Activated T-cell treated with anti-CD3 and anti-CD28 coated beads, Interleukin-2, amount 50 U/mL, for 24 hours (primary cell): ENCODE measurements around the gene GNB2.
A peak's percentile ranks its signal among the peaks of the same experiment; 100 is the strongest.

ENCODE experiments used
- DNase-seq: peaks from one replicate; pipeline ENCODE4 v3.0.0-alpha.2; 2020
- H3K27ac Mint-ChIP-seq: 2 replicates; pipeline ENCODE4 v1.8.0; 2020; ENCODE audit warnings: mild to moderate bottlenecking, mixed read lengths
- H3K27me3 Mint-ChIP-seq: 2 replicates; pipeline ENCODE4 v1.8.0; 2020; ENCODE audit warnings: mixed read lengths
- H3K36me3 Mint-ChIP-seq: 2 replicates; pipeline ENCODE4 v1.8.0; 2020; ENCODE audit warnings: low read depth, mixed read lengths
- H3K4me1 Mint-ChIP-seq: 2 replicates; pipeline ENCODE4 v1.8.0; 2020; ENCODE audit warnings: low read depth, mixed read lengths
- H3K4me3 Mint-ChIP-seq: 2 replicates; pipeline ENCODE4 v1.8.0; 2020; ENCODE audit warnings: mild to moderate bottlenecking, moderate library complexity, mixed read lengths
- H3K9me3 Mint-ChIP-seq: 2 replicates; pipeline ENCODE4 v1.8.0; 2020; ENCODE audit warnings: mixed read lengths

GNB2 gene

GRCh38 chr7:100673302-100673941, at the start of gene GNB2:
GNB2 (plus strand) TSS chr7:100673740; CDS start chr7:100676266, 2,526 bp downstream.
- no peaks in the 10 kb centered on the region for H3K9me3 Mint-ChIP-seq
- DNase-seq: peak; percentile 100
- H3K36me3 Mint-ChIP-seq: peaks cover 31% of the 10 kb centered on the region
- peaks cover 18% of the 10 kb centered on the region for H3K4me1 Mint-ChIP-seq
- H3K4me3 Mint-ChIP-seq: peak within 1 kb of the TSS; percentile 96
- H3K27ac Mint-ChIP-seq: peak within 1 kb of the TSS; percentile 97
- H3K27me3 Mint-ChIP-seq: no peaks in the 10 kb centered on the region

GRCh38 chr7:100623951-100624824, 49.4 kb upstream of the GNB2 start:
- H3K4me3 Mint-ChIP-seq: no peak overlapping the region
- H3K4me1 Mint-ChIP-seq: peaks cover 21% of the 10 kb centered on the region
- DNase-seq: no peak
- no peaks in the 10 kb centered on the region for H3K27me3 Mint-ChIP-seq
- no peak overlapping the region for H3K27ac Mint-ChIP-seq
- peaks cover 6% of the 10 kb centered on the region for H3K36me3 Mint-ChIP-seq
- no peaks in the 10 kb centered on the region for H3K9me3 Mint-ChIP-seq

GRCh38 chr7:100626055-100626454, 47.5 kb upstream of the GNB2 start:
- Mint-ChIP-seq H3K27ac (peak overlapping the region; percentile 44), H3K4me3 (peak overlapping the region; percentile 76), H3K36me3 (peaks cover 10% of the 10 kb centered on the region), H3K9me3 (no peaks in the 10 kb centered on the region), H3K27me3 (no peaks in the 10 kb centered on the region), H3K4me1 (peaks cover 27% of the 10 kb centered on the region)
- DNase-seq: no peak

GRCh38 chr7:100626530-100627237, 46.9 kb upstream of the GNB2 start:
- peaks cover 27% of the 10 kb centered on the region for H3K4me1 Mint-ChIP-seq
- no peaks in the 10 kb centered on the region for H3K9me3 Mint-ChIP-seq
- peak overlapping the region; percentile 81 for H3K27ac Mint-ChIP-seq
- H3K27me3 Mint-ChIP-seq: no peaks in the 10 kb centered on the region
- peak; percentile 90 for DNase-seq
- H3K4me3 Mint-ChIP-seq: peak overlapping the region; percentile 76
- H3K36me3 Mint-ChIP-seq: peaks cover 10% of the 10 kb centered on the region

GRCh38 chr7:100627238-100627549, 46.3 kb upstream of the GNB2 start:
- no peaks in the 10 kb centered on the region for H3K27me3 Mint-ChIP-seq
- peak overlapping the region; percentile 37 for H3K27ac Mint-ChIP-seq
- peaks cover 10% of the 10 kb centered on the region for H3K36me3 Mint-ChIP-seq

GRCh38 chr7:100629117-100629716, 44.3 kb upstream of the GNB2 start:
- H3K27ac Mint-ChIP-seq: no peak overlapping the region
- H3K4me3 Mint-ChIP-seq: no peak overlapping the region
- H3K36me3 Mint-ChIP-seq: peaks cover 14% of the 10 kb centered on the region
- no peak for DNase-seq
- H3K4me1 Mint-ChIP-seq: peaks cover 43% of the 10 kb centered on the region
- H3K27me3 Mint-ChIP-seq: no peaks in the 10 kb centered on the region
- H3K9me3 Mint-ChIP-seq: no peaks in the 10 kb centered on the region

More at GRCh38 chr7:100627238-100627549, 46.3 kb upstream of the GNB2 start:
- Mint-ChIP-seq H3K9me3 (no peaks in the 10 kb centered on the region), H3K4me1 (peaks cover 30% of the 10 kb centered on the region), H3K4me3 (peak overlapping the region; percentile 76)
- DNase-seq: no peak

- Mint-ChIP-seq H3K4me1 (peaks cover 48% of the 10 kb centered on the region), H3K9me3 (no peaks in the 10 kb centered on the region), H3K4me3 (no peak overlapping the region), H3K27ac (no peak overlapping the region), H3K36me3 (peaks cover 14% of the 10 kb centered on the region), H3K27me3 (no peaks in the 10 kb centered on the region)
- DNase-seq: no peak
Observed at GRCh38 chr7:100630066-100630465, 43.5 kb upstream of the GNB2 start.

- no peaks in the 10 kb centered on the region for H3K9me3 Mint-ChIP-seq
- peak overlapping the region; percentile 94 for H3K27ac Mint-ChIP-seq
Observed at GRCh38 chr7:100632951-100633717, 40.4 kb upstream of the GNB2 start.

GRCh38 chr7:100639995-100640516, 33.5 kb upstream of the GNB2 start:
- H3K4me1 Mint-ChIP-seq: no peaks in the 10 kb centered on the region
- H3K36me3 Mint-ChIP-seq: peaks cover 7% of the 10 kb centered on the region
- H3K9me3 Mint-ChIP-seq: no peaks in the 10 kb centered on the region
- H3K27ac Mint-ChIP-seq: no peak overlapping the region
- no peak overlapping the region for H3K4me3 Mint-ChIP-seq
- DNase-seq: no peak
- no peaks in the 10 kb centered on the region for H3K27me3 Mint-ChIP-seq

More at GRCh38 chr7:100632951-100633717, 40.4 kb upstream of the GNB2 start:
- no peaks in the 10 kb centered on the region for H3K27me3 Mint-ChIP-seq
- H3K36me3 Mint-ChIP-seq: peaks cover 20% of the 10 kb centered on the region
- peak overlapping the region; percentile 83 for H3K4me3 Mint-ChIP-seq
- peaks cover 31% of the 10 kb centered on the region for H3K4me1 Mint-ChIP-seq
- DNase-seq: peak; percentile 84

- Mint-ChIP-seq H3K27ac (no peak overlapping the region), H3K36me3 (peaks cover 5% of the 10 kb centered on the region), H3K27me3 (no peaks in the 10 kb centered on the region), H3K4me3 (no peak overlapping the region), H3K4me1 (no peaks in the 10 kb centered on the region), H3K9me3 (no peaks in the 10 kb centered on the region)
- no peak for DNase-seq
Observed at GRCh38 chr7:100640517-100641440, 32.8 kb upstream of the GNB2 start.

- no peaks in the 10 kb centered on the region for H3K4me1 Mint-ChIP-seq
- DNase-seq: no peak
- H3K27me3 Mint-ChIP-seq: no peaks in the 10 kb centered on the region
- peaks cover 3% of the 10 kb centered on the region for H3K36me3 Mint-ChIP-seq
- H3K9me3 Mint-ChIP-seq: no peaks in the 10 kb centered on the region
- H3K4me3 Mint-ChIP-seq: no peak within 1 kb of the TSS
- H3K27ac Mint-ChIP-seq: no peak within 1 kb of the TSS
Observed at GRCh38 chr7:100641463-100641859, 32.1 kb upstream of the GNB2 start, which contains the start of gene TFR2. TFR2 (minus strand) TSS chr7:100641552; CDS start chr7:100641509, 43 bp downstream.

- Mint-ChIP-seq H3K27ac (no peak overlapping the region), H3K4me1 (no peaks in the 10 kb centered on the region), H3K9me3 (no peaks in the 10 kb centered on the region), H3K4me3 (no peak overlapping the region), H3K36me3 (no peaks in the 10 kb centered on the region), H3K27me3 (peaks cover 2% of the 10 kb centered on the region)
- no peak for DNase-seq
Observed at GRCh38 chr7:100641860-100642533, 31.5 kb upstream of the GNB2 start.
